ENCODE data around the gene EIF5.

GRCh38 chr14:103328941-103329340 lies 5.1 kb upstream of the EIF5 start:
- TF ChIP-seq, protein P1, sequence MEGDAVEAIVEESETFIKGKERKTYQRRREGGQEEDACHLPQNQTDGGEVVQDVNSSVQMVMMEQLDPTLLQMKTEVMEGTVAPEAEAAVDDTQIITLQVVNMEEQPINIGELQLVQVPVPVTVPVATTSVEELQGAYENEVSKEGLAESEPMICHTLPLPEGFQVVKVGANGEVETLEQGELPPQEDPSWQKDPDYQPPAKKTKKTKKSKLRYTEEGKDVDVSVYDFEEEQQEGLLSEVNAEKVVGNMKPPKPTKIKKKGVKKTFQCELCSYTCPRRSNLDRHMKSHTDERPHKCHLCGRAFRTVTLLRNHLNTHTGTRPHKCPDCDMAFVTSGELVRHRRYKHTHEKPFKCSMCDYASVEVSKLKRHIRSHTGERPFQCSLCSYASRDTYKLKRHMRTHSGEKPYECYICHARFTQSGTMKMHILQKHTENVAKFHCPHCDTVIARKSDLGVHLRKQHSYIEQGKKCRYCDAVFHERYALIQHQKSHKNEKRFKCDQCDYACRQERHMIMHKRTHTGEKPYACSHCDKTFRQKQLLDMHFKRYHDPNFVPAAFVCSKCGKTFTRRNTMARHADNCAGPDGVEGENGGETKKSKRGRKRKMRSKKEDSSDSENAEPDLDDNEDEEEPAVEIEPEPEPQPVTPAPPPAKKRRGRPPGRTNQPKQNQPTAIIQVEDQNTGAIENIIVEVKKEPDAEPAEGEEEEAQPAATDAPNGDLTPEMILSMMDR (tag by site-specific recombination; IDR thresholded peaks at IDR 0.05) = no peak
- TF ChIP-seq ZNF394 (tag by site-specific recombination; IDR thresholded peaks at IDR 0.05; ENCODE audit: borderline replicate concordance) (no peak), ZNF639 (tag by site-specific recombination; IDR thresholded peaks at IDR 0.05) (no peak)
